Mammary epithelial cell (primary cell): ENCODE measurements around the gene WDSUB1.

Source experiments
- EZH2 ChIP-seq: IDR thresholded peaks from 2 replicates; pipeline ENCODE4 v1.6.1; 2012; ENCODE audit warnings: low read length, inconsistent platforms, borderline replicate concordance
- TF ChIP-seq, protein P1 (sequence below), 2 donors: IDR thresholded peaks in 1 of 2; conservative IDR thresholded peaks in 1 of 2; 2 replicates each; pipeline ENCODE4 v1.5.1; 2011 to 2012; ENCODE audit warnings: inconsistent platforms in 2 of 2, low read length in 2 of 2, mild to moderate bottlenecking in 2 of 2, control low read depth in 1 of 2, low read depth in 1 of 2; ENCODE audit not compliant: insufficient read depth in 1 of 2; ENCODE audit errors: extremely low read depth in 1 of 2

GRCh38 chr2:159206736-159207380 lies 79.6 kb downstream of the WDSUB1 start:
- no peak for TF ChIP-seq EZH2
- TF ChIP-seq, protein P1, sequence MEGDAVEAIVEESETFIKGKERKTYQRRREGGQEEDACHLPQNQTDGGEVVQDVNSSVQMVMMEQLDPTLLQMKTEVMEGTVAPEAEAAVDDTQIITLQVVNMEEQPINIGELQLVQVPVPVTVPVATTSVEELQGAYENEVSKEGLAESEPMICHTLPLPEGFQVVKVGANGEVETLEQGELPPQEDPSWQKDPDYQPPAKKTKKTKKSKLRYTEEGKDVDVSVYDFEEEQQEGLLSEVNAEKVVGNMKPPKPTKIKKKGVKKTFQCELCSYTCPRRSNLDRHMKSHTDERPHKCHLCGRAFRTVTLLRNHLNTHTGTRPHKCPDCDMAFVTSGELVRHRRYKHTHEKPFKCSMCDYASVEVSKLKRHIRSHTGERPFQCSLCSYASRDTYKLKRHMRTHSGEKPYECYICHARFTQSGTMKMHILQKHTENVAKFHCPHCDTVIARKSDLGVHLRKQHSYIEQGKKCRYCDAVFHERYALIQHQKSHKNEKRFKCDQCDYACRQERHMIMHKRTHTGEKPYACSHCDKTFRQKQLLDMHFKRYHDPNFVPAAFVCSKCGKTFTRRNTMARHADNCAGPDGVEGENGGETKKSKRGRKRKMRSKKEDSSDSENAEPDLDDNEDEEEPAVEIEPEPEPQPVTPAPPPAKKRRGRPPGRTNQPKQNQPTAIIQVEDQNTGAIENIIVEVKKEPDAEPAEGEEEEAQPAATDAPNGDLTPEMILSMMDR (conservative IDR thresholded peaks at IDR 0.05 in 1 of 2, IDR thresholded peaks at IDR 0.05 in 1 of 2; ENCODE audit: extremely low read depth in 1 of 2, insufficient read depth in 1 of 2, low read depth in 1 of 2, low read length in 2 of 2), result no peak
